ENCODE measurements around the gene CCL24. TPM values are rescaled to one million over a fixed set of nuclear protein-coding genes. Genes with fewer than 3 reads are reported as not detected.

Gene CCL24
- total RNA-seq = not detected in 2 replicates

GRCh38 chr7:75813781-75814236, at the start of gene CCL24:
Gene CCL24 (minus strand): TSS chr7:75813806. CDS start chr7:75813715, 91 bp downstream.

GRCh38 chr7:75772081-75773077, 41.2 kb downstream of the CCL24 start, which contains the start of gene CCL26:
Gene CCL26 (minus strand): TSS chr7:75772211. CDS start chr7:75772176, 35 bp downstream.

Other genes with a start within 250 kb of the CCL24 start
- 14.4 and 17.4 TPM in 2 replicates for gene HIP1, start 74.9 kb downstream of the CCL24 start, total RNA-seq
- 3.2 TPM in 1 of 2 replicates, not detected in the other for gene CCL26, start 41.6 kb downstream of the CCL24 start, total RNA-seq
- 47.3 and 54.1 TPM in 2 replicates for gene RHBDD2, start 65.2 kb upstream of the CCL24 start, total RNA-seq
- gene POR, start 101.3 kb upstream of the CCL24 start, total RNA-seq = 95.3 and 132 TPM in 2 replicates
- 28.0 and 31.2 TPM in 2 replicates for gene TMEM120A, start 180.8 kb upstream of the CCL24 start, total RNA-seq
- gene STYXL1, start 234.2 kb upstream of the CCL24 start, total RNA-seq = 45.8 and 100 TPM in 2 replicates
- 128 and 175 TPM in 2 replicates for gene MDH2, start 234.3 kb upstream of the CCL24 start, total RNA-seq